ENCODE results near the gene DCHS1. TPM values are rescaled to one million over a fixed set of nuclear protein-coding genes. Genes with fewer than 3 reads are reported as not detected.
"Not testable (repeated sequence)": the region's sequence is repeated elsewhere in the genome, so short reads cannot be mapped to it uniquely, and the experiment has no call there.

The DCHS1 gene
- total and polyA plus RNA-seq, 5 experiments from 2014 or later = 2.2 to 14.9 (median 6.1) TPM

DNA sequence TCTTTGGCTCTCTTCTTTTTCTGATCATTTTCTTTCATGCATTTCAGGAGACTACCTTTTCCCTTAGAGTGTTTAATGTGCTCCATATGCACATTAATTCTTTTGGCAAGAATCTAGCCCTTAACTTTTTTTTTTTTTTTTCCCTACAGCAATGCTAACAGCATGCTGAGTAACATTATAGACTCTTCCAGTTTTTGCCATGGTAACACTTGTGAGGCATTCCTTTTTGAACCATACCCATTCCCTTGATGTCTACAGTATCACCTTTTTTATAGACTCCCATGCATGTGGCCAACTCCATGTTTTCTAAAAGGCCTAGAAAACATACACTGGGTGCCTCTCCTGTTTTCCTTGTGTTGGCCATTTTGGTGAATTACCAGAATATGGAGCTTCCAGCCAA is 30.4 kb upstream of the DCHS1 start:
- POLR2A ChIA-PET = interaction anchor here (0.7 kb wide), 2 partner anchors 73 to 83 kb away, joined by 5 read pairs; no protein-coding TSS in a partner anchor
- ATAC-seq (no peak), DNase-seq (no peak)
- Mint-ChIP-seq H3K4me3 (peak overlapping the region in 1 of 10 donors; percentile 2), H3K27ac (no peak overlapping the region), H3K4me1 (peaks cover 13 to 29% (median 24%) of the 10 kb centered on the region in 4 donors), H3K9me3 (peaks cover 0 to 3% (median 0%) of the 10 kb centered on the region in 9 donors), H3K36me3 (peaks cover 0 to 9% (median 0%) of the 10 kb centered on the region in 3 donors), H3K27me3 (peaks cover 0 to 2% (median 0%) of the 10 kb centered on the region in 5 donors)

DNA sequence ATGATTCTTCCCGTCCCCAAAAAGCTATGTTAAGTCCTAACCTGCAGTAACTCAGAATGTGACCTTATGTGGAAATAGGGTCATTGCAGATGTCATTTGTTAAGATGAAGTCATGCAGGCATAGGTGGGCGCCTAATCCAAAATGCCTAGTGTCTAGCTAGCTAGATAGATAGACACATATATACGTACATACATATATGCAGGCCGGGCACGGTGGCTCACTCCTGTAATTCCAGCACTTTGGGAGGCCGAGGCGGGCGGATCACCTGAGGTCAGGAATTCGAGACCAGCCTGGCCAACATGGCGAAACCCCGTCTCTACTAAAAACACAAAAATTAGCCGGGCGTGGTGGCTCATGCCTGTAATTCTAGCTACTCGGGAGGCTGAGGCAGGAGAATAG is 28.5 kb upstream of the DCHS1 start:
- not testable (repeated sequence) for ATAC-seq, H3K9me3 Mint-ChIP-seq, DNase-seq, H3K27me3 Mint-ChIP-seq
- peaks cover 19 to 46% (median 35%) of the 10 kb centered on the region in 4 donors for H3K4me1 Mint-ChIP-seq
- H3K27ac Mint-ChIP-seq = peak overlapping the region in 9 of 10 donors; percentile 11 to 100 (median 99)
- peaks cover 0 to 19% (median 3%) of the 10 kb centered on the region in 3 donors for H3K36me3 Mint-ChIP-seq
- H3K4me3 Mint-ChIP-seq = peak overlapping the region; percentile 96 to 100 (median 99)
- POLR2A ChIA-PET = interaction anchor here (1.0 to 5.0 kb wide), 16 partner anchors 12 to 281 kb away, joined by 3 to 108 read pairs (median 7); partner anchors contain the start of genes ARFIP2, ILK, RRP8 and TAF10

DNA sequence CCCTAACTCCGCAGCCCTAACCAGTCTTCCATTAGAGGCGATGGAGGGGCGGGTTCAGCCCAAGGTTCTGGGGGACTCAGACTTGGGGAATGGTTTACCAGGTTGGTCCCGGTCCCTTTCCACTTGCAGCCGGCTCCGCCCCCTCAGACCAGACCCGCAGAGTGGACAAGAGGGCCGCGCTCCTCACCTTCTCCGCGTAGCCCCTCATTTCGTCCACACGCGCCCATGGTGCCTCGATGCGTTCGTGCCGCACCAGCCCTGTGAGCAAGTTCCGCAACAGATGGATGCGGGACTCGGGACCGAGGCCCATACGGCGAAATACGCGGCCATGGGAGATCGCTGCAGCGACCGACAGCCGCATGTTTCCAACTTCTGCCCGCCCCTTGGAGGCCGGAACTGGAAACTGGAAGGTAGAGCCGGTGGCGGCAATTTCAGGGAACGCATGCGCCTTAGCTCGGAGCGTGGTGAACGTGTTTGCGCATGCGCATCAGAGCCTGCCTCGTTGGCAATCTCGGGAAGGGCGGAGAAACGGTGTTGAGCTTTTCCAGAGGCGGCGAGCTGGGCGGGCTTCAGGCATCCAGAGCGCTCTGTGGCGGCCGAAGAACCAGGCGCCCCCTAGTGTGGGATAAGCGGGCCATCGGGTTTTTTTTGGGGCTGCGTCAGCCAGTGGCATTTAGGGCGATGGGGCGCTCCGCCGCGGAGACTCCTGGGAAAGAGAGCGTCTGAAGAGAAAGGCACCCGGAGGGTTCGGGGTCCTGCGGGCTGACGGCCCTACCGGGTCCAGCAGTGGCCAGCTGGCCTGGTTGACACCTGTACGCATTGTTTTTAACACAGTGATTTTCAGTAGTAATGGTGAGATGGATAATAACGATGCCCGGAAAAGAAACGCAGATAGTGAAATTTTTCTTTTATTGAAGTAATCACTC is 27.6 kb upstream of the DCHS1 start, which contains the start of gene MRPL17:
TSS of gene MRPL17 (minus strand) at position 405 of the 926 bp plus-strand sequence. CDS start at position 361, 44 bp downstream.
- peaks cover 0 to 19% (median 3%) of the 10 kb centered on the region in 3 donors for H3K36me3 Mint-ChIP-seq
- ATAC-seq (peak; percentile 96), DNase-seq (peak; percentile 92 to 100 (median 99))
- peaks cover 0 to 2% (median 0%) of the 10 kb centered on the region in 5 donors for H3K27me3 Mint-ChIP-seq
- H3K4me3 Mint-ChIP-seq = peak within 1 kb of the TSS; percentile 96 to 100 (median 99)
- H3K27ac Mint-ChIP-seq = peak within 1 kb of the TSS; percentile 97 to 100 (median 99)
- no peaks in the 10 kb centered on the region for H3K9me3 Mint-ChIP-seq
- POLR2A ChIA-PET = interaction anchor here (0.5 to 5.0 kb wide), 37 partner anchors 11 to 305 kb away, joined by 3 to 108 read pairs (median 4); partner anchors contain the start of genes ARFIP2, ILK, RRP8 and SMPD1
- H3K4me1 Mint-ChIP-seq = peaks cover 23 to 49% (median 37%) of the 10 kb centered on the region in 4 donors

DNA sequence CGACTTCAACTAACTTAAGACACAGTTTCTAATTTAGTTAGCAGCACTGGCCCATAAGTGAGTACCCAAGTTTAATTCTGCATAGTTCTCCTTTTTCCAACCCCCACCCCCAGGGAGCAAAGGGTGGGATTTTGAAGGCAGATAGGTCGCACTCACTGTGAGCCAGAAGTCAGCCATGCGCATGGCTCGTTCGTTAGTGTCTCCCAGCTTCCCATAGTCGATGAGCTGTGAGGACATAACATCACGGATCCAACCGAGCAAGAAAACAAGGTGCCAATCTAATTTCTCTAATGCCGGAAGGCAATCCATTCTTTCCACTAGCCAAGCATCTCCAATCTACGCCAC is 27.0 kb upstream of the DCHS1 start:
- peaks cover 0 to 19% (median 3%) of the 10 kb centered on the region in 3 donors for H3K36me3 Mint-ChIP-seq
- POLR2A ChIA-PET = interaction anchor here (1.0 to 5.0 kb wide), 16 partner anchors 10 to 293 kb away, joined by 4 to 108 read pairs (median 8); partner anchors contain the start of genes ARFIP2, ILK, RRP8 and SMPD1
- DNase-seq (no peak), ATAC-seq (no peak)
- peaks cover 28 to 54% (median 39%) of the 10 kb centered on the region in 4 donors for H3K4me1 Mint-ChIP-seq
- peak overlapping the region; percentile 96 to 100 (median 99) for H3K4me3 Mint-ChIP-seq
- H3K27me3 Mint-ChIP-seq = peaks cover 0 to 2% (median 0%) of the 10 kb centered on the region in 5 donors
- peak overlapping the region; percentile 97 to 100 (median 99) for H3K27ac Mint-ChIP-seq
- H3K9me3 Mint-ChIP-seq = no peaks in the 10 kb centered on the region

DNA sequence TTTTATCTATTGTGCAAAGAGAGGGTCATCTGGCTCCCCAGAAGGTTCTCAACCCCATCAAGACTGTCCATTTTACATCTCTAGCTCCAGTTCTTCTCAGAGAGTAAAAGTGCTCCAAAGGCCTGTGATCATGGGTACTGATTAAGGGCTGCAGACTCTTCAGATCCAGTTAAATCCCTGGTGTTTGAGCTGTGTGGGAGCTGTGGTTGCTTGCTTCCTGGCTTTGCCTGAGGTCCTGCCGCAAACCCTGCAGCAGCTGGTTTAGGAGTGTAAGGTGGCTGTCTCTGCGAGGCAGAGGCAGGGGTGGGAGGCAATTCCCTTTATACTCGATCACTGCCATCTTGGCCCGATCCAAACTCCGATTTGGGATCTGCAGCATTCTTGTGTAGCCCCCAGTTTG is 26.3 kb upstream of the DCHS1 start:
- no peak for ATAC-seq

DNA sequence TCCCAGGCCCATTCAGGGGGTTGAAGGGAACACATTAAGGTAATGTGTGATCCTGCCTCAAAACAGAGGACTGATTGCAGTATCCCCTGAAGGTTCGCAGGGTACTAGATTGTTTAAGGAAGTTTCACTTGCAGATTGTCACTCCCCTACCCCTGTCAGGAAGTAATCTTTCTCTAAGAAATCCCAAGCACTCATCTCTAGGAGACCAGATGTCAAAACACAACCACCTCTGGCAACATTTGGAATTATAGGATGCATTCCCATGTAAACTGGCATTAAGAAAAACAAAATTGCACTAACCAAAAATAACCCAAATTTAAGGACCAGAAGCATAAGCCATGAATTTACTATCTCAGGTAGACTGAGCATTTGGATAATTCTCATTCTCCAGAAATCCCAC is 25.9 kb upstream of the DCHS1 start:
- Mint-ChIP-seq H3K9me3 (no peaks in the 10 kb centered on the region), H3K27me3 (peaks cover 0 to 2% (median 0%) of the 10 kb centered on the region in 5 donors), H3K27ac (peak overlapping the region in 9 of 10 donors; percentile 20 to 100 (median 51)), H3K36me3 (peaks cover 0 to 19% (median 3%) of the 10 kb centered on the region in 3 donors), H3K4me3 (peak overlapping the region; percentile 26 to 99 (median 76)), H3K4me1 (peaks cover 28 to 54% (median 39%) of the 10 kb centered on the region in 4 donors)
- ATAC-seq = no peak
- POLR2A ChIA-PET = interaction anchor here (0.8 to 5.0 kb wide), 8 partner anchors 9 to 200 kb away, joined by 3 to 108 read pairs (median 32); partner anchors contain the start of genes ILK, RRP8, TAF10 and TPP1
- DNase-seq = no peak

More for the DNA sequence above, 26.3 kb upstream of the DCHS1 start:
- Mint-ChIP-seq H3K27me3 (peaks cover 0 to 2% (median 0%) of the 10 kb centered on the region in 5 donors), H3K9me3 (no peaks in the 10 kb centered on the region), H3K4me3 (peak overlapping the region; percentile 96 to 100 (median 99)), H3K27ac (peak overlapping the region in 9 of 10 donors; percentile 98 to 100 (median 99)), H3K4me1 (peaks cover 28 to 54% (median 39%) of the 10 kb centered on the region in 4 donors), H3K36me3 (peaks cover 0 to 19% (median 3%) of the 10 kb centered on the region in 3 donors)
- POLR2A ChIA-PET = interaction anchor here (0.8 to 5.0 kb wide), 11 partner anchors 9 to 279 kb away, joined by 3 to 108 read pairs (median 15); partner anchors contain the start of genes ILK, RRP8, TAF10 and TPP1
- DNase-seq = no peak

DNA sequence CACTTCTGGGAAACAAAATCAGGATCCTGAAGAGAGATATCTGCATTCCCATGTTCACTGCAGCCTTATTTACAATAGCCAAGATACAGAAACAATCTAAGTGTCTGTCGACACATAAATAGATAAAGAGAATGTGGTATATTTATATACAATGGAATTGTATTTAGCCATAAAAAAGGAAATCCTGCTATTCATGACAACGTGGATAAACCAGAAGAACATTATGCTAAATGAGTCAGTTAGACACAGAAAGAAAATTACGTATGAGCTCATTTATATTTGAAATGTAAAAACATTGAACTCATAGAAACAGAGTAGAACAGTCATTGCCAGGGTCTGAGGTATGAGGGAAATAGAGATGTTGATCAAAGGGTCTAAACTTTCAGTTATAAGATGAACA is 21.4 kb upstream of the DCHS1 start:
- POLR2A ChIA-PET = interaction anchor here (0.7 to 0.8 kb wide), 2 partner anchors 57 to 65 kb away, joined by 3 to 5 read pairs; partner anchors contain the start of genes TAF10 and TPP1
- Mint-ChIP-seq H3K27ac (peak overlapping the region in 3 of 10 donors; percentile 33 to 60 (median 35)), H3K4me3 (no peak overlapping the region), H3K27me3 (no peaks in the 10 kb centered on the region), H3K36me3 (peaks cover 0 to 18% (median 3%) of the 10 kb centered on the region in 3 donors), H3K9me3 (no peaks in the 10 kb centered on the region), H3K4me1 (peaks cover 43 to 66% (median 57%) of the 10 kb centered on the region in 4 donors)
- no peak for DNase-seq
- ATAC-seq = no peak

DNA sequence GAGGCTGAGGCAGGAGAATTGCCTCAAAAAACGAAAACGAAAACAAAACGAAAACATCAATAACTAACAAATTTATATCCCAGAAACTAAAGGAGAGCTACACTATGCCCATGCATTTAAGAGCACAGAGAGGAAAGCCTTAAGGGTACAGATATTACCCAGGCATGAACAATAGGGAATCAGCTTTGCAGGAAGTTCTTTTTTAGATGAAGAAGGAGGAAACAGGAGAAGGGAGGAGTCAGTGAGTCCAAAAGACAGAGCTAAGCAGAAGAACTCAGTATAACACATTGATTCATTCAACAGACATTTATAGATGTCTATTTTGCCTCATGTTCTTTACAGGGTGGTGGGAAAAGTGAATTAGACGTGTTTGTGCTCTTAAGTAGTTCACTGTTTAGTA is 19.3 kb upstream of the DCHS1 start:
- DNase-seq = no peak
- H3K27me3 Mint-ChIP-seq = no peaks in the 10 kb centered on the region
- no peak for ATAC-seq
- peaks cover 0 to 2% (median 0%) of the 10 kb centered on the region in 3 donors for H3K36me3 Mint-ChIP-seq
- H3K4me3 Mint-ChIP-seq = peak overlapping the region in 2 of 10 donors; percentile 34 to 58
- H3K9me3 Mint-ChIP-seq = peaks cover 0 to 4% (median 0%) of the 10 kb centered on the region in 9 donors
- peak overlapping the region in 1 of 10 donors; percentile 78 for H3K27ac Mint-ChIP-seq
- POLR2A ChIA-PET = interaction anchor here (0.7 to 5.7 kb wide), 2 partner anchors 8 to 63 kb away, joined by 4 to 46 read pairs; partner anchors contain the start of genes MRPL17 and TAF10
- H3K4me1 Mint-ChIP-seq = peaks cover 47 to 68% (median 59%) of the 10 kb centered on the region in 4 donors

DNA sequence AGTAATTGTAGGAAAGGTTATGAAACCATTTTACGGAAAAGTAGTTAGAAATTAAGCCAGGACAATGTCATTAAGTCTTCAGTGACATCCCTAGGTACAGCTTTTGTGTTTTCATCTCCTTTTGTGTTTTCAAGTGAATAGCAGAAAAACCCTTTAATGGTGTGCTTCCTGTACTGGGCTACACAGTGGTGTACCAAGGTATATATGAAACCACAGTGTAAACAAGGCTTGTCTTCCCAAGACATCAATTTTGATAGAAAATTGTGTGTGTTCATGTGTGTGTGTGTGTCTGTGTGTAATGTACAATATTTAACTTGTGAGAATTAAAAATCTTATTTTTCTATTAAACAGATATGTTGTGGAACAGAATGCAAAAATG is 18.6 kb upstream of the DCHS1 start:
- Mint-ChIP-seq H3K9me3 (peaks cover 0 to 4% (median 0%) of the 10 kb centered on the region in 9 donors), H3K36me3 (no peaks in the 10 kb centered on the region), H3K27ac (peak overlapping the region in 6 of 10 donors; percentile 34 to 86 (median 81)), H3K27me3 (no peaks in the 10 kb centered on the region), H3K4me3 (peak overlapping the region in 7 of 10 donors; percentile 14 to 62 (median 52)), H3K4me1 (peaks cover 46 to 70% (median 61%) of the 10 kb centered on the region in 4 donors)
- POLR2A ChIA-PET = interaction anchor here (0.8 to 5.7 kb wide), 3 partner anchors 9 to 62 kb away, joined by 3 to 46 read pairs (median 13); partner anchors contain the start of genes MRPL17 and TAF10
- DNase-seq = no peak
- peak; percentile 46 to 68 for ATAC-seq

DNA sequence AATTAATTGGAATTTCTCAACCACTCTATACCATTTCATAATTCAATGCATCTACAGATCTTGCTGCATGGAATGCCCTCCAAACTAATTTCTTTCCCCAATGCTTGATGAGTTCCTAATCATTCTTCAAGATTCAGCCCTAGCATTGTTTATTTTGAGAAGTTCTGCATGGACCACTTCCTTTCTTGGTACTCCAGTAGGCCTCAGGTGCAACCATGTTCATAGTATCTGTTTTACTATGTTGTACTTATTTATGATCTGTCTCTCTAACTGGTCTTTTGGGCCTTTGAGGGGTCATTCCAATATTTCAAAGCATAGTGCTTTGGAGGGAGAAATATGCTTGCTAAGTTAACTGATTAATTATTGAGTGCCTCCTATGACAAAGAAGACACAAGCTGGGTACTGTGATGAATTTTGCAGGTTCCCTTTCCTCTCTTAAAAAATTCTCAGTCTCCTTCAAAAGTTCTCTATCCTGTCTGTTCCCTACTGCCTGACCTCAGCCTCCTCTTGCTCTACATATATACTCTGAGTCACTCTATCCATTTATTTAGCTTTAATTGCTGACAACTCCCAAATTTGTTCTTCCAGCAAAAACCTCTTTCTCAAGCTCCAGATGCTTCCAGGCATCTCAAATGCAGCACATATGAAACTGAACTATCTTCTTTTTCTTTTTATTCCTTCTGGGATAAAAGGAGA is 18.1 kb upstream of the DCHS1 start:
- H3K36me3 Mint-ChIP-seq = no peaks in the 10 kb centered on the region
- peaks cover 0 to 4% (median 0%) of the 10 kb centered on the region in 9 donors for H3K9me3 Mint-ChIP-seq
- H3K4me1 Mint-ChIP-seq = peaks cover 41 to 67% (median 61%) of the 10 kb centered on the region in 4 donors
- no peak for ATAC-seq
- peak overlapping the region in 9 of 10 donors; percentile 17 to 86 (median 78) for H3K27ac Mint-ChIP-seq
- no peak for DNase-seq
- H3K27me3 Mint-ChIP-seq = no peaks in the 10 kb centered on the region
- POLR2A ChIA-PET = interaction anchor here (0.8 to 5.7 kb wide), 3 partner anchors 9 to 61 kb away, joined by 3 to 46 read pairs (median 13); partner anchors contain the start of genes MRPL17 and TAF10
- H3K4me3 Mint-ChIP-seq = peak overlapping the region in 8 of 10 donors; percentile 21 to 62 (median 50)

DNA sequence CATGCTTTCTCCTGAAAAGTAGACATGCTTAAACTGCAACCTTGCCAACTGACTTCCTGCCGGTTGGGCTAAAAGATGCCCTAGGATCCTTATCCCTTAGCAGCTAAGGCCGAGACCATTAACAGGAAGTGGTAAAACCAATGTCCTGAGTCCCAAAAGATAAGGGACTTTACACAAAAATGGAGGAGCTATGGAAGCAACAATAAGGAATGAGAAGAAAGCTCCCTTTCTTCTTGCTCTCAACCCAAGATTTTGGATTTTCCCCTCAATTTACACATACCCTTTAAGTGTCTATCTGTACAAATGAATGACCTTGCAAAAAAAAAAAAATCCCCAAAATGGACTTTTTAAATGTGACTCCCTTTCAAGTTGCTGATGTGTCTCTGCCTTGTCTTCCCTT is 16.4 kb upstream of the DCHS1 start:
- Mint-ChIP-seq H3K4me1 (peaks cover 41 to 79% (median 70%) of the 10 kb centered on the region in 4 donors), H3K9me3 (peaks cover 0 to 6% (median 0%) of the 10 kb centered on the region in 9 donors), H3K4me3 (peak overlapping the region in 5 of 10 donors; percentile 43 to 74 (median 48)), H3K27ac (peak overlapping the region in 6 of 10 donors; percentile 22 to 87 (median 63)), H3K36me3 (no peaks in the 10 kb centered on the region), H3K27me3 (no peaks in the 10 kb centered on the region)
- POLR2A ChIA-PET = interaction anchor here (0.6 to 5.7 kb wide), 10 partner anchors 10 to 437 kb away, joined by 3 to 46 read pairs (median 5); partner anchors contain the start of genes DCHS1, ILK, MRPL17 and RRP8
- ATAC-seq (no peak), DNase-seq (no peak)
